ENCODE results near the gene STIL.

STIL gene

DNA sequence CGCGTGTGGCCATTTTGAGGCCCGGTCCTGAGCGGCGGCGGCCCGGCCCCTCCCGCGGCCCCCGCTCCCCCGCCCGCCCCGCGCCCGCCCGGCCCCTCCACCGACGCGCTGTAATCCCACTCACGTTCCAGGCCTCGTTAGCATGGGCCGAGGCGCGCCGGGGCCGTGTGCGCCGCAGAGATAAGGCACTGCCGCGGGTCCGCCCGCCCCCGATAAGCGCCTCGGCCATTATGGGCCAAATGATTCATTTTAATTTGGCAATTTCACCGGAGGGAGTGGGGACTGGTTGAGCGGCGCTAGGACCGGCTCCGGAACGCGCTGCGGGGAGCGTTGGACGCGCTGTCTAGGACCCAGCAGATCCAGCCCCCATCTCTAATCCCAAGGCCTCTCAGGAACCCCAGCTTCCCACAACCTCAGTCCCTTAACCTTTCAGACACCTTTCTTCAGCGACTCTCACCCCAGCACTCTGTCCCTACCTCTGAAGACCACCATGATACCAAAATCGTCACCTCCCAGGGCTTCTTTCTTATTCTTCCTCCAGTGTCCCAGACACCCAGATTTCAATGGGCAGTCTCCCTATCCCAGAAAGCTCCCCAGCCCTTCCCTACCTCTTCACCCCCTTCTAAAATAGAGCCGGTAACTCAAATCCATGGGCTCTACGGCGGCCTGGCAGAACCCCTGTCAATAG is 81.6 kb downstream of the STIL start, which contains the start of gene TAL1:
Gene TAL1, minus strand, starts transcription at position 39 of the 688 bp plus-strand sequence. CDS start 6,337 bp downstream, outside the sequence.
- DNase-seq = no peak

DNA sequence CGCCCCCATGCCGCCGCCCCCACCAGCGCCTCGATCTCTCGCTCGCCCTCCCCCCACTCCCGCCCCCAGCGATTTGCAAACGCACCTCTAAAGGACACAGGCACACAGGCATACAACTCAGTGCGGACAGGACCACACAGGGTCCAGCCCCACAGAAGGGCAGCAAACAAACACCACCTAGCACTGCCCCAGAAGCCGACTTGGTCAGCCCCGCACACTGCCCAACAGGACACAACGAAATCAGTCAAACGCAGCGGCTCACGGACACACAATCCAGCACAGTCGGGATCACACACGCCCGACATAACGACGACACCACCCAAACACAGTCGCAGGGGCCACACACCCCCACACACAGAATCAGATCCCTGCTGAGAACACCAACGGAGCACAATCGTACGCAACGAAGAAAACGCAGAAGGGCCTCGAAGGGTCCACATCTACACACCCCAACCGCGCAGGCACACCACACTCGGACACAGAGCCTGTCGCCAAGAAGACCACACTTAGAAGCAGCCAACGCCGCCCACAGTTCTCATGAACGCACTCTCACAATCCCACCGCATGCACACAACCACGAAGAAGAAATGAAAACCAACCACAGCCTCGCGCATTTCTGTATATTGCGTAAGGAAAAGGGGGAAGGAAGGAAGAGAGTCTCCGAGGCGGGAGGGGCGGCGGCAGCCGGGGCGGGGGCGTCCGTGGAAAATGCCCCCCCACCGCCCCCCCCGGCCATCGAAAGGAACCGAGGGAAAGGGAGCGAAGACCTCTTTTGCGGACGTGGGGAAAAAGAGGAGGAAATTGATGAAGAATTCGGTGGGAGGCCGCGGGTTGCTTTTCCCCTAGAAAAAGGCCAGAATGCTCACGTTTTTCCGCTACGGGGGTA is 82.4 kb downstream of the STIL start:
- DNase-seq = no peak

DNA sequence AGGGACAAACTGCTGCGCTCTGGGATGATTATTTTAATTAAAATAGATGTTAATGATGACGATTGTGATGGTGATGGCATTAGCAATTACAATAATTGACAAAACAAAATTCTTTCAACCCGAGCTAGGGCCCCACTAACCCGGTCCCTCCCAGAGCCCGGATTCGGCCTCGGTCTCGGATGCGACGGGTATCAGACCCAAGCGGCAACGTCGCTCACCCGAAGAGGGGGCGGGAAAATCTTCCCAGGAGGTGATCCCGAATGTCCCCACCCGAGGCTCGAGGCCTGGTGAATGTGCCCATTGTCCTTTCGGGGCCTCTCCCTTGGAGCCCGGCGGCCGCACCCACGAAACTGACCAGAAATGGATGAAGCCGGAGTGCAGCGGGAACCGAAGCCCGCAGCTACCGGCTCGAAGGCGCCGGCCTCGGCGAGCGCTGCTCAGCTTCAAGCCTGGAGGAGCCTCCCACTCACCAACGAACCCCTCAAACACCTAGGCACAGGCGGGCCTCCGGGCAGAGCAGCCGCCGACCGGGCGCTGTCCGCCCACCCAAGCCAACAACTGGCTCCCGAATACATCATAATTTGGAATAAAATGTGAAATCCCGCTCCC is 83.2 kb downstream of the STIL start:
- no peak for DNase-seq

DNA sequence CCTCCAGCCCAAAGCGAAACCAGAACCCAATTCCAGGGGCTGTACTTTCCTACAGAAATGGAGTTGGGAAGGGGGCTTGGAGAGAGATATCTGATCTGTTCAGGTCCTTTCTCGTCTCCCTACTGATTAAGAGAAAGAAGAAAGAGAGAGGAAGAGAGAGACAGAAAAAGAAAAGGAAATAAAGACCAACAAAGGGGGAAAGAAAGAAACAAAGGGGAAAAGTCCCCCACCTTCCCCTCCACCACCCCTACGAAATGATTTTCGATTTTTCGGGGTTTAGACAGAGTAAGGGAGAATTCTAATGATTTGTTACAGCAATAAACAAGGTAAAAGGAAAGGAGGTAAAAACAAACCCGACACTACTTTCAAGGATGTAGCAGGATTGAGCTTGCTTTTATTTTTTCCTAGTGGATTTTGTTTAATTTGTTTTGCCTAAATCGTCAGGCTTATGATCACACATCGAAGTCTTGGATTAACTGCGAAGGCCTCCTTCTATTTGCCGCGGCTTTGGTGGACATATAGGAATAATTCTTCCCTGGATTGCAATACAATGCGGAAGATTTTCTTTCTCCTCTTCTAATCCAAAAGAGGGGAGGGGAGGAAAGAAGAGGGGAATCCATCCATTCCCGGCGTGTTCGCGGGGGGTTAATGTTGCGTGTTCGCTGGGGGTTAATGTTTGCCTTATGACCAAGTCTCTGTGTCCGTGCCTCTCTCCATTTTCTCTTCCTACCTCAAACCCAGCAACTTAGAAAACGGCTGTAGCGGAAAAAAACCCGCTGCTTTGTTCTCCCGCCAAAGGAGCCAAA is 83.9 kb downstream of the STIL start:
- no peak for DNase-seq

DNA sequence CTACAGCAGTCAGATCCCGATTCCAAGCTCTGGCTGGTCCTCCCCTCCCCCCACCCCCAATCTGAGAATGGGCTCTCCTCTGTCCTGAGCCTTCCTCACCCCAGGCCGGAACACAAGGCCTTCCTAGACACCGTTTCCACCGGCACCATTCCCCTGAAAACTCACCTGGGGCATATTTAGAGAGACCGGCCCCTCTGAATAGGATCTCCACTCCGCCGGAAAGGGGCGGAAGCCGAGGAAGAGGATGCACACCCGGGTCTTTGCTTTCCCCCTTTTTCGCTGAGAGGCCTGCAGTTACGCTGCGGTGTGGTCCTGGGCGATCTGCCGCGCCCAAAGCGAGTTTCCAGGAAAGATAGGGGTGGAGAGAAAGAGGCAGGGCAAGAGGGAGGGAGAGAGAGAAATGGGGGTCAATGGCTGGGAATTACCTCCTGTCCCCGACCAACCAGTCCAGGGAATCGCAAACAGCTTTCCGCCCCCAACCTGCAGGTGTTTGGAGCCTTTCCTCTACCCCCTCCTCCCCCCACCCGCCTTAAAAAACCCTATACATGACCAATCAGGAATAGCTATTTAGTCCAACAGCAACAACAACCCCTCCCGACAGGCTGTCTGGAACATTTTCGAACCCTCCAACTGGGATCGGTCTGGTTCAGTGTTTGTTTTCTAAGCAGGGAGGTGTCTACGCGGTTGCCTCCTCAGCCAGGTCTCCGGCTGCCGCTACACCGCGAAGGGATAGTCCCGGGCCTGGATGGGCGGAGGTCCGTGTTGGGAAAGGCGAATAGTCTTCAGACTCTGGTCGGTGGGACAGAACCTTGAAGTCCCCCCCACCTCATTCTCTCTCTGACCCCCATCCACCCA is 84.7 kb downstream of the STIL start:
- DNase-seq = no peak

DNA sequence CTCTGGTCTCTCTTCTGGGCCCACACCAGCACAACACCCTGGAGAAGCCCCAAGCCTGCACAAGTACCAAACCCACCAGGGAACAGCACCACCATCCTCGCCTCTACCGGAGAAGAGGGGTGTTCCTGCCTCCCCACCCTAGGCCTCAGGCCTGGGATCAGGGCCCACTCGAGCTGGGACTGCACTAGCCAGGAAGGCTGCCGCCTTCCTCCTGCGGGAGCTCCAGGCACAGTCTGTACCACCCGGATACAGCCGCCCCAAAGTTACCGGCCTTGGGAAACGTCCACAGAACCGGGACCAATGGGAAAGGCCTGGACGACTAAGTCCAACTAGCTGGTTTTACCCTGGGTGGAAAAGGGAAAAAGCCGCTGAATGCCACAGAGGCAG is 85.3 kb downstream of the STIL start:
- no peak for DNase-seq

DNA sequence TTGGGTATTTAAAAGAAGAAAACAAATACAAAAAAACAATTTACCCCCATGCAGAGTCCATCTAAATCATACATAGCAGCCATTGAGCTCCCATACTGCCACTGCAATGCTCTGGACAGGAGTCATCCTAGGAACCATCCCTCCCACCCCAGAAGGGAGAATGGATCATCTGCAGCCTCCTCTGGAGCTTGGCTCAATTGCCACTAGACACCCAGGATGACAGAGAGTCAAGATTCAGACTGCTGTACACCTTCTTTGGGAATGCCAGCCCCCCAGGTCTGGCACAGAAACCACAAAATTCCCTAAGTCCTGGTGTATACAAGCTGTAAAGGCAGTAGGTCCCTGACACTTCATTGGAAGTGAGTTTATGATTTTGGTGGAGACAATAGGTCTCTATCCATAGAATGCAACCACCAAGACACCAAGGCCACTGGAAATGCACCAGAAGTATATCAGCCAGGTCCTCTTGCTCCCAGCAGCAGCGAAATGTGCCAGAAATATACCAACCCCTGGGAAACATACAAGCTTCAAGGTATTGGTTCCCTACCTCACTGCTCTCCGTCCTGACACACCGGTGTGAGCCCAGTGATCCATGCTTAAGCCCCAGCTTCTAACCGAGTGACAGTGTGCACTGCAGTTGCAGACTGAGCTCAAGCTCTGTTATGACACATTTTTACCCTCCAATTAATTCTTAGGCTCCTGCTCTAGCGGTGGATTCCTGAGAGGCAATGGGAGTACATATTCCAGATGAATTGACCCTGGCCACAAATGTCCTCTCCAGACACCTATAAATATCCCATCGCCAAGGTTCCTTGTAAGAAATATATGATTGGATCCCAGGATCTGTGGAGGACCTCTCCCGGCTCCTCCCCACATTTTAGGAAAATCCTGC is 86.4 kb downstream of the STIL start:
- DNase-seq = no peak

DNA sequence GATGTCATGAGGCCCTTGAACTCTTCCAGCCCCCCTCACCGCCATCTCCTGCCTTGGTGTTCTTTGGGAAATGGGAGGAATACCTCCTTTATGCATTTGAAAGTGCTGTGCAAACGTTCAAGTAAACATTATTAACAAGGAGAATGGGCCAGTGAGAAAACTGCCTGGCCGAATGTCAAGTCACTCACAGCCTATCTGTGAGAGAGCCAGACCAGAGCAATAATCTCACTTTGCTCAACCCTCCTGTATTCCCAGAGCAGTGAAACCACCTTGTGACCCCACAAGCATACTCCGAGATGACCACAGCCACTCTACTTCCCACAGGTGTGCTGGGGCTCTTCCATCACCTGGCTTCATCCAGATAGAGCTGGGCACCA is 87.1 kb downstream of the STIL start:
- no peak for DNase-seq

DNA sequence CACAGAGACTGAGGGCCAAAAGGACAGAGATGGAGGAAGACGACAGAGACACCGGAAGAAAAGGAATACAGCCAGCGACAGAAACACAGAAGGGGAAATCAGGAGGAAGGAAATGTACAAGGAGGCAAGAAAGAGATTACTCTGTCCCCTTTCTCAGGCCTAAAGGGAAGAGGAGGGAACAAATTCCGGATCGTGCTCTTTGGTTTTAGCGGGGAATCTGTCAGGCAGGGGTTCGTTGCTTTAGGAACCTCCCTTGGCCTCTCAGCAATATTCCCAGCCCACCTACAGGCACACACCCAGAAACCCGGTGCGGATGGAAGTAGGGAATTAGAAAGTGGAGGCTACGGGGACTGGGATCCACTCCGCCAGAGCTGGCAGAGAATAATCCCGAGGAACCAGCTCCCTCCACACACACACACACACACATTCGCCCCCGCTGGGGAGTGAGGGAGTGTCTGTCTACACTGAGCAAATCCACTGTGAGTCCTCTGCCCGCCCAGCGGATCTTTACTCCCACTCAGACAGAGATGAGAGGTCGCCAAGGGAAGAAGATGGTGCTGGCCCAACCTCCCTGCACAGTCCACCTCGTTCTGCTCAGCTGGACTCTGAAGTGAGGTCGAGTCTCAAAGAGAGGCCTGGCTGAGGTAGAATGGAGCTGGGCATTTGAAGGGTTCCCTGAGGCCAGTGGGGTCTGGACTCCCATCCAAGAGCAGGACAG is 87.7 kb downstream of the STIL start:
- DNase-seq = no peak

DNA sequence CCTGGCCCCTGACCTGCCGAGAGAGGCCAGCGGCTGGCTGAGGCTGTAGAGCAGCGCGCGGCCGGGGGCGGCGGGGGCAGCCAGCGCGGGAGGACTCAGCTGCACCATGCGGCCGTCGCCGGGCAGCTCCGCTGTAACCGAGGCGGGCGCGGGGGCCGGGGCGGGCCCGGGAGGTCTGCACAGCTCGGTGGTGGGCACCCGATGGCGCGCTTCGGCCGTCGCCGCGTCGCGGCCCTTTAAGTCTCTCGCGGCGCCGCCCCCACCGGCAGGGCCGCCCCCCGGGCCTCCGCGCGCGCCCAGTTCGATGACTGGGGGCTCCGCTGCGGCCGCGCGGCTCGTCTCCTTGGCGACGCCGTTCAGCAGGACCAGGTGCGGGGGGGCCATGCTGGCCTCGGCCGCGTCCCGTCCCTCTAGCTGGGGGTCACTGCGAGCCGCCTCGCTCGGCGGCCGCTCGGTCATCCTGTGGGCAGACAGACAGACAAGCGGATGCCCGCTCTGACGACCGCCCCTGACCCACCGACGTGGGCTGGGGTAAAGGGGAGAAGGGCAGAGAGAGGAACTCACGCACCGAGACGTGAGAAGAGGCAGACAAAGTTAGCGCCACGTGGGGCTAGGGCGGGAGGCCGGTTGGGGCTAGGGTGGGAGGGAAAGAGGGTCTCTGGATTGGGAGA is 88.4 kb downstream of the STIL start:
- peak in 1 of 2 experiments; percentile 13 for DNase-seq

DNA sequence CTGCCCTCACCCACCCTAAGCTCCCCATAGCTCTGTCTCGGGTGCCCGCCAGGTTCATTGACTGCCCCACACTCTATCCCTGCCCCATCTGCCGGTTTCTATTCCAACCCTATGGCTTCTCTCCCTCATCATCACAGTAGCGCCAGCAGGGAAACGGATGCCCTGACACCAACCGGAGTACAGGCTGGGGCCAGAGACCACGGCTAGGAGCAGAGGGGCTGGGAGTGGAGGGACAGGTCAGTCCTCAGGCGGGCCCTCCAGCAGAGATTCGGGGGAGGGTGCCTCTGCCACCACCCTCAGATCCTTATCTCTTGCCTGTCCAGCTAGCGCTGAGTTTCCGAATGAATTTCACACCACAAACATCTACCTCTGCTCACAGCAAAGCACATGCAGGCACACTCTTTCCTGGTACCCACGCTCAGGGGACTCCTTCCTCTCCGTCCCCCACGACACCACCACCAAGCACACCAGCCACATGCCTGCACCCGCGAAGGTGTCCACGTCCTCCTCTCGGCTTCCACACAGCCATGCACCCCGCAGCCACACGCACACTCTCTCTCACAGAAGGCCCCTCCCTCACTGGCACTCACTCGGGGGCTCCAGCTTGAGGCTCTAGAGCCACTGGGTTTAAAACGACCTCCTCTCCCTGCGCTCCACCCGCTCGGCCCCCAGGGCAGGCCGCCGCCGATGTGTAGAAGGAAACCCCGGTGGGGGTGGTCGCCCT is 89.1 kb downstream of the STIL start:
- DNase-seq = no peak

DNA sequence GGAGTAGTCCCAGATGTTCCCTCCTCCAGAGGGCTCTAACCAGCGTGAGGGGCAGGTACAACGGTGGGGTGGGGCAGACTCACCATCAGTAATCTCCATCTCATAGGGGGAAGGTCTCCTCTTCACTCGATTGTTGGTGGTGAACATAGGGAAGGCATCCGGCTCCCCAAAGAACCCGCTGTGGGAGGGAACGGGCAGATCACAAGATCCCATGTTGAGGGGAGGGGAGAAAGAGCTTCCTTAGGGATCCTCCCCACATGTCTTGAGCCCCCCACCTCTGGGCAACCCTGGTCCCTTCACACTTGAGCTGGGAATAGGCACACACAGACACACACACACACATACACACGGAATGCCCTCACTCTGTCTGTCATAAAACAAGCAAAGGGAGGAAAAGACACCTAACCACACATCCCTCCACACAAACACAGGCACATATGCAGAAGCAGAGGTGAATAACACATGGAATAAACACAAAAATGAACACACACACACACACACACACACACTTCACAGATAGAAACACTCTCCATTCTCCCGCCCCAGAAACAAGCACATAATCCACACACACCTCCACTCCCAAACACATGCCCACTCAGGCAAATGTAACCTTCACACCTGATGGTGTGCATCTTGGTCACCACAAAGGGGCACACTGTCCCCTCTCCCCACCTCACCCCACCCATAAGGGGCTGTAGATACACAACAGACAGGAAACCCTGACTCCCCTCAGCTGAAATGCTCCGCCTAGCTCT is 89.8 kb downstream of the STIL start:
- DNase-seq = no peak

DNA sequence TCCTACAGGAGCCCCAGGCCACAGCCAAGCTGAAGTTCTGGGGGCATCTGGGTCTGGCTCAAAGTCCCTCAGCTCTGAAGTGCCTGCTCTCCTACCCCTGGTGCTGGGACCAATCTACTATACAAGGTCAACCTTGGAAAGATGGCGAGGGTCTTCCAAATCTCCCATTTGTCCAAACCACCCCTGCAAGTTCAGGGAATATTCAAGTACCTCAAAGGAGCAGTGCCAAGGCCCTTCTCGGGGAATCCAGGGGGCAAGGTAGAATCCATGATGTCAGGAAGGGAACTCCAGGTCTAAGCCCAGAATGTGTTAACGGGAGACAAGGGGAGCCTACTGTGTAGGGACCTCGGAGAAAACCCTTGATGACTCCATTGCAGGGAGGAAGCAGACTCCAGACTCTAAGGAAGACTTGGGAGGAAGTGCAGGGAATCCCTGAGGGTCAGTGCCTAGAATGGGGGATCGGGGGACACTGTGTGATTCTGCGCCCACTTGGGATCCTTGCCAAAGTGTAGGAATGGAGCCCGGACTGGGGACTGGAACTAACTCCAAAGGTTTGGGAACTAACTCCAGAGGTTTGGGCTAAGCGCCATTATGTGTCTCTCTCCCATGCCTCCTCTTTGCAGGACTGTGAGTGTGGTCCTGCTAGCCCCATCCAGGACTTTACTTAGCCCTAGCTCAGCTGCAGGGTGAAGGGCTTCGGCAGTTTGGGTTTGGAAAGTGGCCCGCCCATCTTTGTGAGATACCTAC is 90.6 kb downstream of the STIL start:
- no peak for DNase-seq

DNA sequence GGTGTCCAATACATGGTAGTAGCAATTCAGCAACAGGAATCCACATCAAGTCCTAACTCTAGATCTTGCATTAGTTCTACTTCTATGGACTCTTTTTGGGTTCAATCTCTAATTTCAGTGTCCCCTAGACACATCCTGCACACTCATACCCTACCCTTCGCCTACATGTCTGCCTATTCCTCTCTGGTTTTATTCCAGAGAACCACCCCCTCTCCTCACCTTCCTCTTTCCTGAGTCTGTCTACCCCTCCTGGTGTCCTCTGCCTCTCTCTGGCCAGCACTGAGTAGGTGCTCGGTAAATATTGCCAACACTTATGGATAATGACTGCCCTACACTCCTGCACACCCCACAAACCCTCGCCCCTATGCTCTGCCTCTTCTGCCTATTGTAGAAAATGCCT is 91.5 kb downstream of the STIL start:
- DNase-seq = no peak

DNA sequence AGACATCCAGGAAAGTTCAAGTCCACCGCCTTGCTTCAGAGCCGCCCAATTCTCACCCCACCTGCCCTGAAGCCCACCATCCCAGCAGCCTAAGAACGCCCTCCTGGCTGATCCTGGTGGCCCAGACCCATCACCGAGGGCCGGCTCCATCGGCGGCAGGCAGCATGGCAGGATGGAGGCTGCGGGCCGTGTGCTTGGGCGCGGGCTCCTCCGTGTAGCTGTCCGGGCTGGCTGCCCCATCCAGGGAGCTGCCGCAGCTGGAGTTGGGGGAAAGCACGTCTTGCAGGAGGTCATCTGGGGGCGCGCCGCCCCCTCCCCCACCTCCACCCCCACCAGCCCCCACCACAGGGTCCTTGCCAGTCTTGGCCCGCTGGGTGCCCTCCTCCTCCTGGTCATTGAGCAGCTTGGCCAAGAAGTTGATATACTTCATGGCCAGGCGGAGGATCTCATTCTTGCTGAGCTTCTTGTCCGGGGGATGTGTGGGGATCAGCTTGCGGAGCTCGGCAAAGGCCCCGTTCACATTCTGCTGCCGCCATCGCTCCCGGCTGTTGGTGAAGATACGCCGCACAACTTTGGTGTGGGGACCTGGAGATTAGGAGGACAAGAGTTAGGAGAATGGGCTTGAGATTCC is 94.2 kb downstream of the STIL start:
- no peak for DNase-seq

DNA sequence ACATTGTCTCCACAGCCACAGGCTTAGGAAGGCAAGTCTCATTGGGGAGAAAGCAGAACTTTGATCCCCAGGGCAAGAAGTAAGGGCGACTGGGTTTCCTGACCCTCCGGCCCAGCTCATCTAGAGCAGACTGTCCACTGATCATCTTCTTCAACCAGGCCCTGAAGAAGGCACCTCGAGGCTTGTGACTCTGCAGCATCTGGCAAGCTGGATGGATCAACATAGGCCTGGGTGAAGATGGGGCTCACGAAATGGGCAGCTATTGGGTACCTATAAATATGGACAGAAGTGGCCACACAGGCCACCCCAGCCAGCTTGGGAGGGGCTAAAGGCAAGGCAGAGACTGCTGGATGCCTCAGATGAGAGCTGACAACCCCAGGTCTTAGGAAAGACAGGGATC is 94.9 kb downstream of the STIL start:
- no peak for DNase-seq
